Astrocyte of the spinal cord (primary cell): ENCODE measurements around the gene KCNN4.

ENCODE experiments used
- DNase-seq: peaks from one replicate; pipeline ENCODE4 v3.0.0; 2011; ENCODE audit warnings: low read depth, low spot score
- H3K4me3 ChIP-seq: 2 replicates; pipeline ENCODE4 v1.5.1; 2011; ENCODE audit warnings: low read depth, mild to moderate bottlenecking, low read length, moderate library complexity
- in situ Hi-C: cut with HindIII; loops from 2 replicates; pipeline ENCODE4 v1.10.0; 2017; ENCODE audit warnings: low sequenced_read_pairs
- TF ChIP-seq, protein P1 (sequence below): IDR thresholded peaks from 2 replicates; pipeline ENCODE4 v1.5.1; 2012; ENCODE audit warnings: low read depth, mild to moderate bottlenecking, low read length, inconsistent platforms

The KCNN4 gene

DNA sequence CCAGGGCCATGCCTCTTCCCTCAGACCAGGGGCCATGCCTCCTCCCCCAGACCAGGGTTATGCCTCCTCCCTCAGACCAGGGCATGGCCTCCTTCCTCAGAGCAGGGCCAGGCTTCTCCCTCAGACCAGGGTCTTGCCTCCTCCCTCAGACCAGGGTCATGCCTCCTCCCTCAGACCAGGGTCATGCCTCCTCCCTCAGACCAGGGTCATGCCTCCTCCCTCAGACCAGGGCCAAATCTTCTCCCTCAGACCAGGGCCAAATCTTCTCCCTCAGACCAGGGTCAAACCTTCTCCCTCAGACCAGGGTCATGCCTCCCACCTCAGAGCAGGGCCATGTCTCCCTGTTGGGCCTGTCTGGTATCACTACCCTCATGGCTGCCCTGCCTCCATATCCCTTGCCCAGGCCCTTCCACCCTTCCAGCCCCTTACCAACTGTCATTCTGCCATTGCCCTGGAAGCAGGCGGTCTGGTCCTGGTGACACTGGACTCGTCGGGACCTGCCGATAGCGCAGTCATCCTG, 17.3 kb upstream of the KCNN4 start:
- in situ Hi-C loops, result no loop called here
- H3K4me3 ChIP-seq, result peak overlapping the region; percentile 36
- TF ChIP-seq, protein P1, sequence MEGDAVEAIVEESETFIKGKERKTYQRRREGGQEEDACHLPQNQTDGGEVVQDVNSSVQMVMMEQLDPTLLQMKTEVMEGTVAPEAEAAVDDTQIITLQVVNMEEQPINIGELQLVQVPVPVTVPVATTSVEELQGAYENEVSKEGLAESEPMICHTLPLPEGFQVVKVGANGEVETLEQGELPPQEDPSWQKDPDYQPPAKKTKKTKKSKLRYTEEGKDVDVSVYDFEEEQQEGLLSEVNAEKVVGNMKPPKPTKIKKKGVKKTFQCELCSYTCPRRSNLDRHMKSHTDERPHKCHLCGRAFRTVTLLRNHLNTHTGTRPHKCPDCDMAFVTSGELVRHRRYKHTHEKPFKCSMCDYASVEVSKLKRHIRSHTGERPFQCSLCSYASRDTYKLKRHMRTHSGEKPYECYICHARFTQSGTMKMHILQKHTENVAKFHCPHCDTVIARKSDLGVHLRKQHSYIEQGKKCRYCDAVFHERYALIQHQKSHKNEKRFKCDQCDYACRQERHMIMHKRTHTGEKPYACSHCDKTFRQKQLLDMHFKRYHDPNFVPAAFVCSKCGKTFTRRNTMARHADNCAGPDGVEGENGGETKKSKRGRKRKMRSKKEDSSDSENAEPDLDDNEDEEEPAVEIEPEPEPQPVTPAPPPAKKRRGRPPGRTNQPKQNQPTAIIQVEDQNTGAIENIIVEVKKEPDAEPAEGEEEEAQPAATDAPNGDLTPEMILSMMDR, result no peak
- no peak for DNase-seq

- no peak overlapping the region for H3K4me3 ChIP-seq
- DNase-seq, result no peak
- TF ChIP-seq, protein P1, result no peak
- in situ Hi-C loops, result no loop called here
Observed at GRCh38 chr19:43797556-43797955, 16.8 kb upstream of the KCNN4 start.

DNA sequence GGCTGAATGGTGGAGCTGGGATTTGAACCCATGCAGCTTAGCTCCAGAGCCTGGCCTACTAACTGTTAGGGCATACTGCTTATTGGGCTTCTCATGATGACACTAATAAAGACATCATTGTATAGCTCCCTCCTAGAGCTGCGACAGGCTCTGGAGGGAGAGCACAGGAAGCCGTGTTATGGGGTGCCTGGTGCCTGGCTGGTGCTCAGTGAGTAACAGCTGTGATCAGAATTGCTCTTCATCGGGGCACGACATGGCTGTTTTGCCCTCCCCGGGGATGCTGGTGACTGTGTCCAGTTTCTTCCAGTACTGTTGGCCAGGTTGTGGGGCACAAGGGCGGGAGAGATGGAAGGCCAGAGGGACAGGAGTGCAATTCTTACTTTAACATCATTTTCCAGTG, 16.3 kb upstream of the KCNN4 start:
- in situ Hi-C loops, result no loop called here
- no peak overlapping the region for H3K4me3 ChIP-seq
- DNase-seq, result no peak
- TF ChIP-seq, protein P1, result no peak

DNA sequence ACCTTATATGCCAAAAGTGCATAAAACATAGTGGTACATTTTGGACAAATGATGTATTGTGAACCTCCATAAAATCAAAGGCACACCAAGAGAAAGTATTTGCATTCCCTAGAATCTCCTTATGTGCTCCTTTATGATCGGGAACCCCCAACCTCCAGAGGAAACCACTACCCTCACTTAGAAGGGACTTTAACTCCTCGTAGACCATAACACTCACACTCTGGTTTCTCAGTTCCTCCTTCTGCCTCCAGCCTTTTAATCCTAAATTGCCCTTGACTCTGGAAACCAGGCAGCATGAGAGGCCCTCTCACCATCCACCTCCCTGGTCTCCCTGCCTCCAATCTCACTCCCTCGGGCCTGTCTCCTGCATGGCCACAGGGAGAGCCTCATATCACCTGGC, 9.8 kb upstream of the KCNN4 start:
- in situ Hi-C loops, result no loop called here
- TF ChIP-seq, protein P1, result no peak
- DNase-seq, result no peak
- no peak overlapping the region for H3K4me3 ChIP-seq

GRCh38 chr19:43789029-43789428, 8.3 kb upstream of the KCNN4 start:
- in situ Hi-C loops, result no loop called here
- H3K4me3 ChIP-seq, result no peak overlapping the region
- TF ChIP-seq, protein P1, result no peak
- DNase-seq, result peak; percentile 52

- TF ChIP-seq, protein P1, result no peak
- DNase-seq, result no peak
- in situ Hi-C loops, result no loop called here
- H3K4me3 ChIP-seq, result no peak overlapping the region
Observed at GRCh38 chr19:43786665-43787064, 5.9 kb upstream of the KCNN4 start.
